KG1 (cell line): Measurements from ENCODE around the gene H6PD.

Experiments used
- DNase-seq: peaks from one replicate; lab custom pipeline; 2025; lab: John Stamatoyannopoulos, UW

Gene H6PD

GRCh38 chr1:9241891-9242290, 7.3 kb downstream of the H6PD start:
- no peak for DNase-seq

- no peak for DNase-seq
Observed at GRCh38 chr1:9242338-9242969, 7.9 kb downstream of the H6PD start.

- no peak for DNase-seq
Observed at GRCh38 chr1:9243066-9243739, 8.6 kb downstream of the H6PD start.

- no peak for DNase-seq
Observed at GRCh38 chr1:9244501-9245229, 10.1 kb downstream of the H6PD start.

GRCh38 chr1:9245230-9245619, 10.7 kb downstream of the H6PD start:
- DNase-seq, result no peak

- no peak for DNase-seq
Observed at GRCh38 chr1:9245661-9246060, 11.1 kb downstream of the H6PD start.

GRCh38 chr1:9246215-9246614, 11.6 kb downstream of the H6PD start:
- no peak for DNase-seq

- DNase-seq, result no peak
Observed at GRCh38 chr1:9246841-9247785, 12.5 kb downstream of the H6PD start.

GRCh38 chr1:9247894-9248293, 13.3 kb downstream of the H6PD start:
- no peak for DNase-seq

GRCh38 chr1:9248341-9249262, 14.0 kb downstream of the H6PD start:
- no peak for DNase-seq

GRCh38 chr1:9249263-9249533, 14.6 kb downstream of the H6PD start:
- no peak for DNase-seq

- DNase-seq, result no peak
Observed at GRCh38 chr1:9249534-9250410, 15.2 kb downstream of the H6PD start.

- DNase-seq, result no peak
Observed at GRCh38 chr1:9250411-9251381, 16.1 kb downstream of the H6PD start.

- no peak for DNase-seq
Observed at GRCh38 chr1:9251501-9251900, 16.9 kb downstream of the H6PD start.

- DNase-seq, result no peak
Observed at GRCh38 chr1:9253004-9253403, 18.4 kb downstream of the H6PD start.

GRCh38 chr1:9253453-9254105, 19.0 kb downstream of the H6PD start:
- DNase-seq, result no peak

GRCh38 chr1:9256332-9256731, 21.8 kb downstream of the H6PD start:
- no peak for DNase-seq

GRCh38 chr1:9257851-9258250, 23.3 kb downstream of the H6PD start:
- DNase-seq, result no peak

GRCh38 chr1:9258629-9259028, 24.1 kb downstream of the H6PD start:
- no peak for DNase-seq
